IPS-11a (cell line): Measurements from ENCODE around the gene CTNND2.

Source experiments
- H3K4me3 ChIP-seq: one replicate; pipeline ENCODE4 v1.5.1; 2013; ENCODE audit warnings: low read depth, low read length, control low read depth

Gene CTNND2

GRCh38 chr5:11531811-11532555 lies 372.3 kb downstream of the CTNND2 start:
- H3K4me3 ChIP-seq: no peak overlapping the region

- H3K4me3 ChIP-seq: no peak overlapping the region
Measured at GRCh38 chr5:11528720-11529119, 375.5 kb downstream of the CTNND2 start.

GRCh38 chr5:11527652-11528349 lies 376.4 kb downstream of the CTNND2 start:
- H3K4me3 ChIP-seq: no peak overlapping the region

- no peak overlapping the region for H3K4me3 ChIP-seq
Measured at GRCh38 chr5:11525020-11525419, 379.2 kb downstream of the CTNND2 start.

GRCh38 chr5:11524188-11524587 lies 380.1 kb downstream of the CTNND2 start:
- no peak overlapping the region for H3K4me3 ChIP-seq

GRCh38 chr5:11522796-11523195 lies 381.4 kb downstream of the CTNND2 start:
- no peak overlapping the region for H3K4me3 ChIP-seq

- H3K4me3 ChIP-seq: no peak overlapping the region
Measured at GRCh38 chr5:11520241-11520930, 383.9 kb downstream of the CTNND2 start.

GRCh38 chr5:11519236-11519635 lies 385.0 kb downstream of the CTNND2 start:
- no peak overlapping the region for H3K4me3 ChIP-seq

- H3K4me3 ChIP-seq: no peak overlapping the region
Measured at GRCh38 chr5:11518676-11519075, 385.6 kb downstream of the CTNND2 start.

GRCh38 chr5:11514705-11515432 lies 389.4 kb downstream of the CTNND2 start:
- no peak overlapping the region for H3K4me3 ChIP-seq

- H3K4me3 ChIP-seq: no peak overlapping the region
Measured at GRCh38 chr5:11511878-11512277, 392.4 kb downstream of the CTNND2 start.

- H3K4me3 ChIP-seq: no peak overlapping the region
Measured at GRCh38 chr5:11510889-11511288, 393.4 kb downstream of the CTNND2 start.

GRCh38 chr5:11509793-11510192 lies 394.5 kb downstream of the CTNND2 start:
- no peak overlapping the region for H3K4me3 ChIP-seq

GRCh38 chr5:11507156-11507910 lies 396.9 kb downstream of the CTNND2 start:
- no peak overlapping the region for H3K4me3 ChIP-seq

GRCh38 chr5:11504886-11505193 lies 399.4 kb downstream of the CTNND2 start:
- no peak overlapping the region for H3K4me3 ChIP-seq

GRCh38 chr5:11504065-11504885 lies 400.0 kb downstream of the CTNND2 start:
- no peak overlapping the region for H3K4me3 ChIP-seq

- no peak overlapping the region for H3K4me3 ChIP-seq
Measured at GRCh38 chr5:11502783-11503182, 401.5 kb downstream of the CTNND2 start.

- no peak overlapping the region for H3K4me3 ChIP-seq
Measured at GRCh38 chr5:11497651-11498050, 406.6 kb downstream of the CTNND2 start.

- H3K4me3 ChIP-seq: no peak overlapping the region
Measured at GRCh38 chr5:11496137-11496719, 408.0 kb downstream of the CTNND2 start.
